DND-41 (cell line): ENCODE measurements around the gene KCNH2.

Experiments used
- ATAC-seq: fragments of 200-7000 bp; cut with Tn5 transposase; 3 replicates; pipeline ENCODE4 v1.9.1; 2021; ENCODE audit warnings: low read depth; ENCODE audit not compliant: insufficient read depth
- DNase-seq: peaks from one replicate; pipeline ENCODE4 v3.0.0-alpha.2; 2020
- H2AFZ ChIP-seq: 2 replicates; pipeline ENCODE4 v1.6.0; 2012; ENCODE audit warnings: low read depth, low read length
- H3K27ac ChIP-seq: 2 replicates; pipeline ENCODE4 v1.5.1; 2012; ENCODE audit warnings: low read length, inconsistent platforms
- H3K27me3 ChIP-seq: fragments of 200-600 bp; sonication (generic); 2 replicates; pipeline ENCODE4 v1.6.0; 2012; ENCODE audit warnings: low read length, mild to moderate bottlenecking, inconsistent platforms; ENCODE audit not compliant: insufficient read depth, poor library complexity
- H3K36me3 ChIP-seq: 2 replicates; pipeline ENCODE4 v1.5.1; 2012; ENCODE audit warnings: low read length, inconsistent platforms; ENCODE audit not compliant: insufficient read depth
- H3K4me1 ChIP-seq: 2 replicates; pipeline ENCODE4 v1.5.1; 2012; ENCODE audit warnings: mild to moderate bottlenecking, low read length; ENCODE audit not compliant: insufficient read depth
- H3K4me2 ChIP-seq: 2 replicates; pipeline ENCODE4 v1.6.0; 2012; ENCODE audit warnings: mild to moderate bottlenecking, moderate library complexity, low read length, inconsistent platforms; ENCODE audit not compliant: insufficient read depth
- H3K4me3 ChIP-seq, 2 experiments: fragments of 200-600 bp in 1 of 2; shearing (Covaris generic) in 1 of 2; 2 replicates each; pipeline ENCODE4 v1.5.1; 2012 to 2016; ENCODE audit warnings: inconsistent platforms in 2 of 2, low read length in 2 of 2, mild to moderate bottlenecking in 2 of 2, low read depth in 1 of 2, moderate library complexity in 1 of 2
- H3K79me2 ChIP-seq: 2 replicates; pipeline ENCODE4 v1.6.0; 2012; ENCODE audit warnings: low read length, inconsistent platforms; ENCODE audit not compliant: insufficient read depth
- H3K9ac ChIP-seq: 2 replicates; pipeline ENCODE4 v1.6.0; 2012; ENCODE audit warnings: low read depth, mild to moderate bottlenecking, inconsistent platforms, low read length, moderate library complexity
- H3K9me3 ChIP-seq: 2 replicates; pipeline ENCODE4 v1.5.1; 2012; ENCODE audit warnings: low read length, moderate library complexity, mild to moderate bottlenecking, inconsistent platforms; ENCODE audit not compliant: insufficient read depth, severe bottlenecking
- H4K20me1 ChIP-seq: 2 replicates; pipeline ENCODE4 v1.6.0; 2012; ENCODE audit warnings: low read length; ENCODE audit not compliant: insufficient read depth
- EZH2 ChIP-seq: IDR thresholded peaks from 3 replicates; pipeline ENCODE4 v1.6.1; 2012; ENCODE audit warnings: borderline replicate concordance, low read depth, mild to moderate bottlenecking, moderate library complexity, low read length, inconsistent platforms; ENCODE audit not compliant: severe bottlenecking
- TF ChIP-seq, protein P1 (sequence below): IDR thresholded peaks from 2 replicates; pipeline ENCODE4 v1.5.1; 2012; ENCODE audit warnings: borderline replicate concordance, low read length, moderate library complexity, mild to moderate bottlenecking; ENCODE audit not compliant: poor library complexity, severe bottlenecking; ENCODE audit errors: extremely low read depth

KCNH2 gene

DNA sequence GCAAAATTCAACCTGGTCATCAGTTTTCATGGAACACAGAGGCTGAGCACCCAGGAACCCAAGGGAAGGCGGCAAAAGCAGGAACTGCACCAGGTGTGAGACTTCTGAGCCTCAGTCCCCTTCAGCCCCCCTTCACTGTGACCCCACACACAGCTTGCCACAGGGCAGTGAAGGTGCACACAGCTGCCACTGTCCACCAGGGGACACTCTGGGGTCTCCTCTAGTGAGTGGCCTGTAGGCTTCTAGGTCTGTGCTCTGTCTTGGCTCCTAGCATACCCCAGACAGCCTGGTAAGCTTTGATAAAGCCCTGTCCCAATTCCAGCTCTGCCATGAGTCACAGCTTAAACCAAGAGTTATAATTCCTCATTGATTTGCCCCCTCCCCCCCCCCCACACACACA, 12.1 kb downstream of the KCNH2 start:
- Histone ChIP-seq H3K79me2 (no peaks in the 10 kb centered on the region), H3K4me2 (no peak overlapping the region), H3K27ac (no peak overlapping the region), H3K36me3 (no peaks in the 10 kb centered on the region), H3K4me1 (peaks cover 2% of the 10 kb centered on the region; the same call in 1 of the 2 replicates), H3K9ac (no peak overlapping the region), H2AFZ (no peak overlapping the region), H3K4me3 (no peak overlapping the region), H3K9me3 (no peaks in the 10 kb centered on the region), H3K27me3 (peaks cover 2% of the 10 kb centered on the region), H4K20me1 (peaks cover 18% of the 10 kb centered on the region; the same call in 1 of the 2 replicates)
- TF ChIP-seq, protein P1, sequence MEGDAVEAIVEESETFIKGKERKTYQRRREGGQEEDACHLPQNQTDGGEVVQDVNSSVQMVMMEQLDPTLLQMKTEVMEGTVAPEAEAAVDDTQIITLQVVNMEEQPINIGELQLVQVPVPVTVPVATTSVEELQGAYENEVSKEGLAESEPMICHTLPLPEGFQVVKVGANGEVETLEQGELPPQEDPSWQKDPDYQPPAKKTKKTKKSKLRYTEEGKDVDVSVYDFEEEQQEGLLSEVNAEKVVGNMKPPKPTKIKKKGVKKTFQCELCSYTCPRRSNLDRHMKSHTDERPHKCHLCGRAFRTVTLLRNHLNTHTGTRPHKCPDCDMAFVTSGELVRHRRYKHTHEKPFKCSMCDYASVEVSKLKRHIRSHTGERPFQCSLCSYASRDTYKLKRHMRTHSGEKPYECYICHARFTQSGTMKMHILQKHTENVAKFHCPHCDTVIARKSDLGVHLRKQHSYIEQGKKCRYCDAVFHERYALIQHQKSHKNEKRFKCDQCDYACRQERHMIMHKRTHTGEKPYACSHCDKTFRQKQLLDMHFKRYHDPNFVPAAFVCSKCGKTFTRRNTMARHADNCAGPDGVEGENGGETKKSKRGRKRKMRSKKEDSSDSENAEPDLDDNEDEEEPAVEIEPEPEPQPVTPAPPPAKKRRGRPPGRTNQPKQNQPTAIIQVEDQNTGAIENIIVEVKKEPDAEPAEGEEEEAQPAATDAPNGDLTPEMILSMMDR, result no peak
- no peak for TF ChIP-seq EZH2
- no peak for ATAC-seq
- DNase-seq, result no peak

DNA sequence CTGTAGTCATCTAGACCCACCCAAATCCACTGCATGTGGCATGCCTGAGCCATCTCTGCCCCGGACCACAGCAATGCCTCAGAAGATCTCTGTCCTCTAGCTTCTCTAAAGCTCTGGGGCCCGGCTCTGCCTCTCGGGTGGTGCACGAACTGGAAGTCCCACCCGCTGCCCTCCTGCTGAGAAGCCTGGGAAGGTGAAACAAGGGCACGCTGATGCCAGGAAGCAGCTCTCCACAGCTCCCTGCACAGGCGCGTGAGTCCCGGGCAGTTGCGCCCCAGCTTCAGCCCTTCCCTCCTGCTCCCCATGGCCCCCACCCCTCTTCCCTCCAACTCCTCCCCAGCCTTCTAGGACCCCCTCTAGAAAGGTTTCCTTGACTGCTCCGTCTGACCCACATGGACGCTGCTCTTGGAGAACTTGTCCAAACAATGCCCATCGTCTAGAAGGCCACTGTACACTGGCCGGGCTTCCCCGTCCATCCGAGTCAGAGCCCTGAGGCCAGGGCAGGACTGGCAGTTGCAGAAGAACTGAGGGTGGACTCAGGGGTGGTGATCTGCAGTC, 12.8 kb downstream of the KCNH2 start:
- Histone ChIP-seq H3K27ac (no peak overlapping the region), H3K27me3 (peaks cover 2% of the 10 kb centered on the region), H3K4me1 (peaks cover 2% of the 10 kb centered on the region; the same call in 1 of the 2 replicates), H3K36me3 (no peaks in the 10 kb centered on the region), H3K9me3 (no peaks in the 10 kb centered on the region), H3K9ac (no peak overlapping the region), H4K20me1 (peaks cover 18% of the 10 kb centered on the region; the same call in 1 of the 2 replicates), H3K79me2 (no peaks in the 10 kb centered on the region), H2AFZ (no peak overlapping the region), H3K4me3 (no peak overlapping the region), H3K4me2 (no peak overlapping the region)
- DNase-seq, result no peak
- no peak for TF ChIP-seq EZH2
- TF ChIP-seq, protein P1, result no peak
- ATAC-seq, result no peak

GRCh38 chr7:150964593-150965111, 13.5 kb downstream of the KCNH2 start:
- no peak for DNase-seq
- ATAC-seq, result no peak
- H3K27ac ChIP-seq, result no peak overlapping the region

More at GRCh38 chr7:150964593-150965111, 13.5 kb downstream of the KCNH2 start:
- no peak overlapping the region for H3K9ac ChIP-seq
- H3K4me1 ChIP-seq, result peaks cover 2% of the 10 kb centered on the region; the same call in 1 of the 2 replicates
- H2AFZ ChIP-seq, result no peak overlapping the region
- H3K4me3 ChIP-seq, result no peak overlapping the region
- H4K20me1 ChIP-seq, result peaks cover 18% of the 10 kb centered on the region
- no peaks in the 10 kb centered on the region for H3K9me3 ChIP-seq
- H3K36me3 ChIP-seq, result no peaks in the 10 kb centered on the region
- H3K27me3 ChIP-seq, result peaks cover 2% of the 10 kb centered on the region
- TF ChIP-seq, protein P1, result no peak
- no peaks in the 10 kb centered on the region for H3K79me2 ChIP-seq
- H3K4me2 ChIP-seq, result no peak overlapping the region
